Ovary (tissue), 9 donors: ENCODE data around the gene ANKRD52. TPM values are rescaled to one million over a fixed set of nuclear protein-coding genes. Genes with fewer than 3 reads are reported as not detected.

Experiments used
- DNase-seq, 5 donors: peaks; one replicate each; pipeline ENCODE4 v3.0.0-alpha.2; 2019 to 2020
- H3K27ac ChIP-seq, 2 donors: fragments of 200-600 bp; one replicate each; pipeline versions ENCODE4 v1.5.1 to v1.8.0; 2019 to 2022
- H3K27me3 ChIP-seq: fragments of 200-600 bp; one replicate; pipeline ENCODE4 v1.8.0; 2022
- H3K36me3 ChIP-seq: fragments of 200-600 bp; sonication (generic); one replicate; pipeline ENCODE4 v1.5.1; 2019
- H3K4me1 ChIP-seq: one replicate; pipeline ENCODE4 v1.8.1; 2013; ENCODE audit warnings: mild to moderate bottlenecking, moderate library complexity; ENCODE audit not compliant: insufficient read depth
- H3K4me3 ChIP-seq: fragments of 200-600 bp; sonication (generic); one replicate; pipeline ENCODE4 v1.5.1; 2017
- H3K9me3 ChIP-seq, 2 donors: fragments of 200-600 bp in 1 of 2; sonication (generic) in 1 of 2; one replicate each; pipeline versions ENCODE4 v1.5.1 to v1.8.1; 2013 to 2019; ENCODE audit warnings: mild to moderate bottlenecking in 1 of 2, moderate library complexity in 1 of 2
- EP300 ChIP-seq: sonication (generic); formaldehyde crosslinking; IDR thresholded peaks from one replicate; pipeline ENCODE4 v1.6.1; 2017; ENCODE audit warnings: antibody characterized with exemption
- POLR2A ChIP-seq: fragments of 450-650 bp; IDR thresholded peaks from one replicate; pipeline ENCODE4 v1.6.1; 2017; ENCODE audit warnings: antibody characterized with exemption, mild to moderate bottlenecking, moderate library complexity
- WGBS, 3 donors: extraction: QIAGEN DNeasy Blood & Tissue Kit in 1 of 3; methylation state at CpG; one replicate each; pipeline versions ENCODE4 v1.1.5 to v1.1.7; 2013 to 2017; 5-methylcytosine and 5-hydroxymethylcytosine counted together
- intact Hi-C, 4 donors: fragments of 100-400 bp; cut with DNase I; formaldehyde crosslinking; loops; one replicate each; pipeline versions ENCODE4 v1.11.0 to v1.15.1; 2022 to 2023
- polyA plus RNA-seq, 2 donors: library from polyadenylated mRNA; stranded (reverse); fragments of 200-250 nt in 1 of 2; fragments of 350-450 nt in 1 of 2; fragmentation: Illumina TruSeq in 1 of 2; extraction: RNeasy Lipid Tissue Mini Kit (QIAGEN cat#74804) in 1 of 2; gene quantifications; one replicate each; pipeline ENCODE4 v1.2.3, GENCODE V29; 2013 to 2014
- total RNA-seq, 7 donors: library from RNA; depleted of rRNA in 2 of 7; stranded (reverse); fragments of >200 nt in 2 of 7; fragmentation: NEBNext Ultra II Directional in 3 of 7; extraction: Animal tissue kit (Norgen Biotek cat#: 25700) in 3 of 7; gene quantifications; one replicate each; pipeline versions ENCODE4 v1.1.0 to v1.2.4, GENCODE V29; 2016 to 2023
- TF ChIP-seq, protein P1 (sequence below), 3 donors: fragments of 450-650 bp in 2 of 3; fragments of 200-600 bp in 1 of 3; IDR thresholded peaks; one replicate each; pipeline versions ENCODE4 v1.5.1 to v1.8.0; 2016 to 2022; ENCODE audit warnings: antibody characterized with exemption in 3 of 3, mild to moderate bottlenecking in 1 of 3
- donor health status: DM: no; HTN: no; CAD: no; lungs with moderate emphysema.
- donor health status: DM: no; HTN: no; CAD: no.
- donor health status: Bipolar disorder and iron deficiency.
- donor health status: DM: yes; HTN: yes; CAD: no.
- donor health status: DM: no; HTN: no; CAD: no.
- donor health status: DM: yes; HTN: yes; CAD: no.

Gene ANKRD52
- total and polyA plus RNA-seq, 9 donors, result 9.1 to 37.7 (median 26.2) TPM

DNA sequence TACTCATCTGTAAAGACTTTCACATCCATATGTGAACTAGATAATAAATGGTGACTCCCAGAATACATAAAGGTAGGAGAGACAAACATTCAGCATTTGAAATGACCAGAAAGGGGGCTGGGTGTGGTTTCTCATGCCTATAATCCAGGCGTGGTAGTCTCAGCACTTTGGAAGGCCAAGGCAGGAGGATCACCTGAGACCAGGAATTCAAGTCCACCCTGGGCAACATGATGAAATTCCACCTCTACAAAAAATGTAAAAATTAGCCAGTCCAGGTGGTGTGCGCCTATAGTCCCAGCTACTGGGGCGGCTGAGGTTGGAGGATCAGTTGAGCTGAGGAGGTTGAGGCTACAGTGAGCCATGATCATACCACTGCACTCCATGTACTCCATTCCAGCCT lies 46.1 kb upstream of the ANKRD52 start:
- WGBS, 3 donors, result 91 to 95% (median 93%) methylated on average over 3 of the region's 3 CpGs
- intact Hi-C loops, result no loop called here
- DNase-seq, result no peak
- Histone ChIP-seq H3K27ac (no peak overlapping the region), H3K4me1 (peaks cover 6% of the 10 kb centered on the region), H3K4me3 (no peak overlapping the region), H3K27me3 (no peaks in the 10 kb centered on the region), H3K9me3 (no peaks in the 10 kb centered on the region), H3K36me3 (no peaks in the 10 kb centered on the region)
- no peak for TF ChIP-seq EP300

DNA sequence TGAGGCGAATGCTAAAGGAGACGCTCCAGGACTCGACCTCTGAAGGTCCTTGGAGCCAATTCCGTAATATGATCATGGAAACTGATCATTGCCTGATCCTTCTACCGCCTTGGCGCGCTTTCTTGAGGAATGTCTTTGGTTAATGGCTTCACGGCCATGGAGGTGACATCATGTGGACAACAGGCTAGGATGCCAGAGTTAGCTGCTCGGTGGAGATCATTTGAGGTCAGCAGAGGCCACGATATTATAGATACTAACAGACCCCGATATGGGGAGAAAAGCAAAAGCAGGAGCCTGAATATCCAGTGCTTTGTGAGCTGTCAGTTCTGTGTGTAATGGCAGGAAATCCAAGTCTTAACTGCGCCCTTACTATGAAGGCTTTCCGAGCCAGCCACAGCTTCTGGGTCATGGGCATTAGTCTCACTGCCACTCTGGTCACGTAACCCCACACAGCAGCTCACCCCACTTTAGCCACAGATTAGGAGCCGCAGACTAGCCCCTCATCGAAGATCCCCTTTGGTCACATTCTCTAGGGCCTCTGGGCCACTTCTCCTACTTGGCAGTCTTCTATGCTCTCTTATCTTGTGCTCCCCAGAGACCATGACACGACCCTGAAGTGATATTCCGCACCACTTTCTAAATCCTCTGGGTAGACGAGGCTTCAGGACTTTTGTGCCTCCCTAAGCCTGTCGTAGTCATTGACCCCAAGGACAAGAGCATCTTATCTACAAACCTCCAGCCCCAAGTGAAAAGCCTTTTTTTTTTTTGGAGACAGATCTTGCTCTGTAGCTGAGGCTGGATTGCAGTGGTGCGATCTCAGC lies 42.7 kb upstream of the ANKRD52 start:
- H3K4me1 ChIP-seq, result peaks cover 13% of the 10 kb centered on the region
- intact Hi-C loops, result no loop called here
- peak overlapping the region; percentile 99 for H3K4me3 ChIP-seq
- TF ChIP-seq POLR2A (no peak), EP300 (no peak)
- TF ChIP-seq, protein P1, sequence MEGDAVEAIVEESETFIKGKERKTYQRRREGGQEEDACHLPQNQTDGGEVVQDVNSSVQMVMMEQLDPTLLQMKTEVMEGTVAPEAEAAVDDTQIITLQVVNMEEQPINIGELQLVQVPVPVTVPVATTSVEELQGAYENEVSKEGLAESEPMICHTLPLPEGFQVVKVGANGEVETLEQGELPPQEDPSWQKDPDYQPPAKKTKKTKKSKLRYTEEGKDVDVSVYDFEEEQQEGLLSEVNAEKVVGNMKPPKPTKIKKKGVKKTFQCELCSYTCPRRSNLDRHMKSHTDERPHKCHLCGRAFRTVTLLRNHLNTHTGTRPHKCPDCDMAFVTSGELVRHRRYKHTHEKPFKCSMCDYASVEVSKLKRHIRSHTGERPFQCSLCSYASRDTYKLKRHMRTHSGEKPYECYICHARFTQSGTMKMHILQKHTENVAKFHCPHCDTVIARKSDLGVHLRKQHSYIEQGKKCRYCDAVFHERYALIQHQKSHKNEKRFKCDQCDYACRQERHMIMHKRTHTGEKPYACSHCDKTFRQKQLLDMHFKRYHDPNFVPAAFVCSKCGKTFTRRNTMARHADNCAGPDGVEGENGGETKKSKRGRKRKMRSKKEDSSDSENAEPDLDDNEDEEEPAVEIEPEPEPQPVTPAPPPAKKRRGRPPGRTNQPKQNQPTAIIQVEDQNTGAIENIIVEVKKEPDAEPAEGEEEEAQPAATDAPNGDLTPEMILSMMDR (IDR thresholded peaks at IDR 0.05), result no peak
- no peaks in the 10 kb centered on the region for H3K9me3 ChIP-seq
- WGBS, 3 donors, result 30 to 33% (median 31%) methylated on average over 21 of the region's 21 CpGs
- H3K27ac ChIP-seq, result peak overlapping the region; percentile 53 to 89
- H3K27me3 ChIP-seq, result no peaks in the 10 kb centered on the region
- no peaks in the 10 kb centered on the region for H3K36me3 ChIP-seq
- peak in 1 of 5 donors; percentile 36 for DNase-seq

DNA sequence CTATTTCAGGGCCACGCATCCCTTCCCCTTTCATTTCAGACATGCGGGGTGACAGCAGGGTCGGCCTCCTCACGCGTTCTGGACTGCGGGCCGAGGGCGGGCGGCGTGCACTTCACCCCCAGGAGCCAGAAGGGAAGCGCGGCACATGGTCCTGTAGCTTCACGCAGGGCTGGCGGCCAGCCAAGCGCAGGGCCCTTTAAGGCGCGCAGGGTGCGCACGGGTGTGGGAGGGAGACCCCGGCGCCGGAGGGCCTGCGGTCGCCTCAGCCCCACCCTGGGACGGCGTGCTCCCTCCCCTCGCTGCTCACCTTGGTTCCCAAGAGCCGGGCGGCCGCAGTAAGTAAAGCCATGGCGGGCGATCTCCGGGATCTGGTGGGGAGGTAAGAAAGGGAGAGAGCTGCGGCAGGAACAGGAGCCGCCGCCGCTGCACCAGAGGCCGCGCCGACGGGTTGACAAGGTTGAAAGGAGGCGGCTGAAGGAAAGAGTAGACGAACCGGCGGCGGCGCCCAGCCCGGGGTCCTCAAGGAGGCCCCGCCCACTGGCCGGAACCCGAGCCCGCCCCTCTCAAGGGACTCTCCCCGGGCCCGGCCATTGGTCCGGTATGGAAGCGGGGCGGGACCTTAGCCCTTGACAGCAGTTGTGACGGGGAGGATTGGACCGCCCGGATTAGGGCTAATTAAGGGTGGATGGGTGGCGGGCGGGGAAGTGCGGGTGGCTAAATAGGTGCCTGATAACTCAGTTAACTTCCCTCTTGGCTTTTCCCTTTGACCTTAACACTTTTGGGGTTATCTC lies 41.9 kb upstream of the ANKRD52 start, which contains the start of gene CS:
CS (minus strand) TSS at position 478 of the 791 bp plus-strand sequence; CDS start at position 349, 129 bp downstream.
- H3K9me3 ChIP-seq, result no peaks in the 10 kb centered on the region
- peaks cover 13% of the 10 kb centered on the region for H3K4me1 ChIP-seq
- intact Hi-C loops, result loop anchor here in 1 of 4 donors (10.0 kb wide), 2 partner anchors 105 to 165 kb away; partner anchors contain the start of gene SPRYD4
- H3K4me3 ChIP-seq, result peak within 1 kb of the TSS; percentile 99
- H3K36me3 ChIP-seq, result no peaks in the 10 kb centered on the region
- WGBS, 3 donors, result 0 to 1% (median 0%) methylated on average over 57 to 63 of the region's 63 CpGs
- TF ChIP-seq EP300, result no peak
- TF ChIP-seq, protein P1 (IDR thresholded peaks at IDR 0.05), result peak in 1 of 3 donors; percentile 17
- TF ChIP-seq POLR2A, result peak; percentile 42
- peak; percentile 98 to 99 (median 99) for DNase-seq
- H3K27ac ChIP-seq, result peak within 1 kb of the TSS; percentile 53 to 89
- H3K27me3 ChIP-seq, result no peaks in the 10 kb centered on the region

DNA sequence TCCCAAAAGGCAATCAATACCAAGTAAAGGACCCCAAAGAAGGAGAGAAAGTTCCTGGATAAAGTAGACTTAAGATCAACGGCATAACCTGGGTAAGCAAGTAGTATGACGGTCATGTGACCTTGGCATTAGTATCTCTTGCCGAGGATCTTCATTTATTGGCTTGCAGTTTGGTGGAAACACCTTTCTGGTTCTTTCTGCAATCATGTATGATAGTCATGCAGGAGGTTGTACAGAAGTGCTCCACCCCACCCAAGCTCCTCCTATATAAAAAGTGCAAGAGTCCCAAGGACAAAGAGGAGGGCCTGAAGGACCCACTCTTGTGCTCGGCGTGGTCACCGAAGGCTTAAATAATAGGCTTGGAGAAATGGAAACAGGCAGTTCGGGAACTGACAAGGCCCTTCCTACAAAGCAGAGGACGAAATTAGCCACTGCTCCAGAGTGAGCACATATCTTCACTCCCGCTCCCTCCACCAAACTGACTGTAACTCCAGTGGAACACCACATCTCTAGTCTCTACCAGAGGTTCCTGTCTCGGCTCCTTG lies 41.2 kb upstream of the ANKRD52 start:
- intact Hi-C loops, result loop anchor here in 1 of 4 donors (10.0 kb wide), 2 partner anchors 105 to 165 kb away; partner anchors contain the start of gene SPRYD4
- no peak for DNase-seq
- H3K9me3 ChIP-seq, result no peaks in the 10 kb centered on the region

More for the DNA sequence above, 41.2 kb upstream of the ANKRD52 start:
- TF ChIP-seq EP300 (no peak), POLR2A (no peak)
- TF ChIP-seq, protein P1 (IDR thresholded peaks at IDR 0.05), result no peak
- peaks cover 13% of the 10 kb centered on the region for H3K4me1 ChIP-seq
- peak overlapping the region; percentile 31 to 89 for H3K27ac ChIP-seq
- H3K36me3 ChIP-seq, result no peaks in the 10 kb centered on the region
- WGBS, 3 donors, result 0 to 1% (median 1%) methylated on average over 10 of the region's 10 CpGs
- peak overlapping the region; percentile 99 for H3K4me3 ChIP-seq
- no peaks in the 10 kb centered on the region for H3K27me3 ChIP-seq
